Tibial artery (tissue), 4 donors: ENCODE results near the gene MEIS1.
A peak's percentile ranks its signal among the peaks of the same experiment; 100 is the strongest.

Experiments used
- DNase-seq, 2 donors: peaks; one replicate each; pipeline ENCODE4 v3.0.0-alpha.2; 2019
- H3K27ac ChIP-seq, 2 donors: fragments of 200-600 bp; sonication (generic) in 1 of 2; 1 replicate in 1 of 2; 2 replicates in 1 of 2; pipeline ENCODE4 v1.5.1; 2018 to 2019; ENCODE audit warnings: mild to moderate bottlenecking in 1 of 2
- H3K27me3 ChIP-seq, 2 donors: fragments of 200-600 bp; sonication (generic) in 1 of 2; one replicate each; pipeline versions ENCODE4 v1.5.1 to v1.6.0; 2016 to 2019
- H3K36me3 ChIP-seq, 3 donors: fragments of 200-600 bp; sonication (generic) in 2 of 3; one replicate each; pipeline ENCODE4 v1.5.1; 2016 to 2019; ENCODE audit warnings: mild to moderate bottlenecking in 2 of 3
- H3K4me1 ChIP-seq, 4 donors: fragments of 200-600 bp; sonication (generic) in 2 of 4; 1 replicate in 3 of 4; 2 replicates in 1 of 4; pipeline ENCODE4 v1.5.1; 2016 to 2019
- H3K4me3 ChIP-seq, 2 donors: fragments of 200-600 bp; sonication (generic) in 1 of 2; 1 replicate in 1 of 2; 2 replicates in 1 of 2; pipeline ENCODE4 v1.5.1; 2018 to 2019; ENCODE audit warnings: mild to moderate bottlenecking in 2 of 2
- H3K9me3 ChIP-seq, 3 donors: fragments of 200-600 bp; sonication (generic) in 1 of 3; one replicate each; pipeline ENCODE4 v1.5.1; 2016 to 2019
- CTCF ChIP-seq, 2 experiments: fragments of 200-600 bp in 1 of 2; fragments of 450-650 bp in 1 of 2; IDR thresholded peaks; one replicate each; pipeline ENCODE4 v1.5.1; 2017 to 2019; ENCODE audit warnings: antibody characterized with exemption in 2 of 2, mild to moderate bottlenecking in 1 of 2, moderate library complexity in 1 of 2
- intact Hi-C: fragments of 100-400 bp; cut with DNase I; formaldehyde crosslinking; loops from one replicate; pipeline ENCODE4 v1.15.0; 2023; ENCODE audit warnings: low total_unique reads

The MEIS1 gene

GRCh38 chr2:66470199-66470598, 35.3 kb downstream of the MEIS1 start:
- Histone ChIP-seq H3K4me1 (peaks cover 0 to 15% (median 6%) of the 10 kb centered on the region in 4 donors), H3K9me3 (no peaks in the 10 kb centered on the region), H3K27ac (no peak overlapping the region), H3K36me3 (peaks cover 0 to 5% (median 4%) of the 10 kb centered on the region in 3 donors), H3K4me3 (no peak overlapping the region), H3K27me3 (no peaks in the 10 kb centered on the region)
- no peak for TF ChIP-seq CTCF (IDR thresholded peaks at IDR 0.05)
- intact Hi-C loops = no loop called here
- no peak for DNase-seq

GRCh38 chr2:66472225-66472843, 37.4 kb downstream of the MEIS1 start:
- DNase-seq = no peak
- peaks cover 0 to 5% (median 4%) of the 10 kb centered on the region in 3 donors for H3K36me3 ChIP-seq
- no peaks in the 10 kb centered on the region for H3K9me3 ChIP-seq
- no peak overlapping the region for H3K4me3 ChIP-seq
- H3K27me3 ChIP-seq = no peaks in the 10 kb centered on the region
- intact Hi-C loops = no loop called here
- H3K4me1 ChIP-seq = peaks cover 0 to 11% (median 4%) of the 10 kb centered on the region in 4 donors
- TF ChIP-seq CTCF (IDR thresholded peaks at IDR 0.05) = no peak
- H3K27ac ChIP-seq = no peak overlapping the region

- DNase-seq = no peak
- H3K36me3 ChIP-seq = peaks cover 3 to 5% (median 4%) of the 10 kb centered on the region in 3 donors
Observed at GRCh38 chr2:66477135-66477842, 42.4 kb downstream of the MEIS1 start.

GRCh38 chr2:66478299-66478698, 43.4 kb downstream of the MEIS1 start:
- Histone ChIP-seq H3K9me3 (no peaks in the 10 kb centered on the region), H3K4me3 (no peak overlapping the region), H3K4me1 (peaks cover 0 to 42% (median 18%) of the 10 kb centered on the region in 4 donors), H3K36me3 (peaks cover 0 to 7% (median 4%) of the 10 kb centered on the region in 3 donors), H3K27me3 (no peaks in the 10 kb centered on the region), H3K27ac (peak overlapping the region in 1 of 2 donors; percentile 8)
- TF ChIP-seq CTCF (IDR thresholded peaks at IDR 0.05) = no peak
- no peak for DNase-seq
- intact Hi-C loops = no loop called here

More at GRCh38 chr2:66477135-66477842, 42.4 kb downstream of the MEIS1 start:
- no peak for TF ChIP-seq CTCF (IDR thresholded peaks at IDR 0.05)
- H3K9me3 ChIP-seq = no peaks in the 10 kb centered on the region
- intact Hi-C loops = no loop called here
- H3K4me3 ChIP-seq = no peak overlapping the region
- peaks cover 0 to 42% (median 18%) of the 10 kb centered on the region in 4 donors for H3K4me1 ChIP-seq
- H3K27ac ChIP-seq = peak overlapping the region in 1 of 2 donors; percentile 8
- no peaks in the 10 kb centered on the region for H3K27me3 ChIP-seq

- H3K27ac ChIP-seq = peak overlapping the region in 1 of 2 donors; percentile 8
Observed at GRCh38 chr2:66478731-66479316, 43.9 kb downstream of the MEIS1 start.

More at GRCh38 chr2:66478731-66479316, 43.9 kb downstream of the MEIS1 start:
- Histone ChIP-seq H3K9me3 (no peaks in the 10 kb centered on the region), H3K4me3 (no peak overlapping the region), H3K27me3 (no peaks in the 10 kb centered on the region), H3K36me3 (peaks cover 0 to 10% (median 4%) of the 10 kb centered on the region in 3 donors), H3K4me1 (peaks cover 0 to 42% (median 18%) of the 10 kb centered on the region in 4 donors)
- DNase-seq = no peak
- intact Hi-C loops = no loop called here
- no peak for TF ChIP-seq CTCF (IDR thresholded peaks at IDR 0.05)
